Fibroblast of peridontal ligament (primary cell): ENCODE results near the gene CDC25B.
"Not testable (repeated sequence)": the region's sequence is repeated elsewhere in the genome, so short reads cannot be mapped to it uniquely, and the experiment has no call there.

Experiments used
- DNase-seq: peaks from one replicate; pipeline ENCODE4 v3.0.0-alpha.2; 2010; ENCODE audit errors: extremely low read depth

Gene CDC25B

DNA sequence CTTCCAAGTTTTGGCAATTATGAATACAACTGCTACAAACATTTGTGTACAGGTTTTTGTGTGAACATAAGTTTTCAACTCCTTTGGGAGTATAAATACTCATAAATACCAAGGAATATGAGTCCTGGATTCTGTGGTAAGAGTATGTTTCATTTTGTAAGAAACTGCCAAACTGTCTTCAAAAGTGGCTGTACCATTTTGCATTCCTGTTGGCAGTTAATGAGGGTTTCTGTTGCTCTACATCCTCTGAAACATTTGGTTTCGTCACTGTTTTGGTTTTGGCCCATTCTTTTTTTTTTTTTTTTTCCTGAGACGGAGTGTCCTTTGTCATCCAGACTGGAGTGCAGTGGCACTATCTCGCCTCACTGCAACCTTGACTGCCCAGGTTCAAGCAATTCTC is 32.7 kb downstream of the CDC25B start:
- DNase-seq = no peak

DNA sequence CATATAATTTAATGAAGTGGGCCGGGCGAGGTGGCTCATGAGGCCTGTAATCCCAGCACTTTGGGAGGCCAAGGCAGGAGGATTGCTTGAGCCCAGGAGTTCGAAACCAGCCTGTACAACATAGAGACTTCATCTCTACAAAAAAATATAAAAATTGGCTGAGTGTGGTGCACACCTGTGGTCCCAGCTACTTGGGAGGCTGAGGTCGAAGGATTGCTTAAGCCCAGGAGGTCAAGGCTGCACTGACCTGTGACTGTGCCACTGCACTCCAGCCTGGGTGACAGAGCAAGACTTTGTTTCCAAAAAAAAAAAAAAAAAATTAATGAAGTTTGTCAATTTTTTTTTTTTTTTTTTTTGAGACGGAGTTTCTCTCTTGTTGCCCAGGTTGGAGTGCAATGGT is 33.8 kb downstream of the CDC25B start:
- DNase-seq = not testable (repeated sequence)

- DNase-seq = no peak
Observed at GRCh38 chr20:3836132-3836531, 40.0 kb downstream of the CDC25B start.

GRCh38 chr20:3839328-3839727 is 43.2 kb downstream of the CDC25B start:
- DNase-seq = no peak

- DNase-seq = not testable (repeated sequence)
Observed at GRCh38 chr20:3840201-3840600, 44.1 kb downstream of the CDC25B start.

DNA sequence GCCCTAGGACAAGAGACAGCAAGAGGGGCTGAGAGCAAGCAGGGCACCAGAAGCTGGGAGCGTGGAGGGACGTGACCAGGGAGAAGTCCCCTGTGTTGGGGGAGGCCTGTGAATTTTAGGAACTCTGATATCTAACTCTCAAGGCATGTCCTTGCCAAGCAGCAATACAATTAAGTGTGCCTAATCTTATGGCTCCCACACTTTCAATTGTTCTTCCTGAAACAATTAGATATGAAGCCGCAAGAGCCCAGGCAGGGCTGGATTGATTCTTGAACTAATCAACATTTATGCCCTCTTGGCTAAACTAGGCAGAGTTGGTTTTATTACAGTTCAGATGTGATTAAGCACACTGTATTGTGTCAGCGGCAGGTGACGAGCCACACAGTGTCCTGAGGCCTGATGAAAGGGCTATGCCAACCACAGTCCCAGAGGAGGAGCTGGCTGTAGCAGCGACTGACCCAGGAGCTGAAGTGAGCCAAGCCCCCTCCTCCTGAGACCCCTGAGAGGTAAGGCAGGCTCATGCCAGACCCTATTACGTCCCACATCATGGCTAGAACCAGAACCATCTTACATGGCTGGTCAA is 46.3 kb downstream of the CDC25B start:
- no peak for DNase-seq

- DNase-seq = peak; percentile 60
Observed at GRCh38 chr20:3843490-3843889, 47.4 kb downstream of the CDC25B start.

DNA sequence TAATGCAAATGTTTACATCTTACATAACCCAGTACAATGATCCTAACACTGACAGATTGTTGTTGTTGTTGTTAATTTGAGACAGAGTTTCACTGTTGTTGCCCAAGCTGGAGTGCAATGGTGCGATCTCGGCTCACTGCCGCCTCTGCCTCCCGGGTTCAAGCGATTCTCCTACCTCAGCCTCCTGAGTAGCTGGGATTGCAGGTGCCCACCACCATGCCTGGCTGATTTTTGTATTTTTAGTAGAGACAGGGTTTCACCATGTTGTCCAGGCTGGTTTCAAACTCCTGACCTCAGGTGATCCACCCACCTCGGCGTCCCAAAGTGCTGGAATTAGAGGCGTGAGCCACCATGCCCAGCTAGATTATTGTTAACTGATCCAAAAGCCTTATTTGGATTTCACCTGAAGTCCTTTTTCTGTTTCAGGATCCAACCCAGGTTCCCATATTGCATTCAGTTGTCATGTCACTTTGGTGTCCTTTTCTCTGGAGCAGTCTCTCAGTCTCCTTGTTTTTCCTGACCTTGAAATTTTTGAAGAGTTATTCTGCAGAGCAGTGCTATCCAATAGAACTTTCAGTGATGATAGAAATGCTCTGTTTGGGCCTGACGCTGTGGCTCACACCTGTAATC is 48.0 kb downstream of the CDC25B start:
- DNase-seq = not testable (repeated sequence)

DNA sequence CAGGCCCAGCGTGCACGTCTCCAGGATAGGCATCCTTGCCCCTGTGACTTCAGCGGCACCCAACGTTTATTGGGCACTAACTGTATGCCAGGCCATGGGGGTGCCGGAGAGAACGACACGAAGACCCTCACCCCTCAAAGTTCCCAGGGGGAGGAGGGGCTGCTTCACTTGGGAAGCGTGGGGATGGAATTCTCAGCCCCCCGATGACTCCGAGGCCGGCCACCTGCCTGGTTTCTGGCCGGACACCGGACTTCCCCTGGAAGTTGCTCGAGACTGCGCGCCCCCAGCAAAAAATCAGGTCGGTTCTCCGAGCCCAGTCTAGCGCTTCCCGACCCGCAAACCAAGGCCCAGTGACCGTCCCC is 50.2 kb downstream of the CDC25B start:
- DNase-seq = no peak

DNA sequence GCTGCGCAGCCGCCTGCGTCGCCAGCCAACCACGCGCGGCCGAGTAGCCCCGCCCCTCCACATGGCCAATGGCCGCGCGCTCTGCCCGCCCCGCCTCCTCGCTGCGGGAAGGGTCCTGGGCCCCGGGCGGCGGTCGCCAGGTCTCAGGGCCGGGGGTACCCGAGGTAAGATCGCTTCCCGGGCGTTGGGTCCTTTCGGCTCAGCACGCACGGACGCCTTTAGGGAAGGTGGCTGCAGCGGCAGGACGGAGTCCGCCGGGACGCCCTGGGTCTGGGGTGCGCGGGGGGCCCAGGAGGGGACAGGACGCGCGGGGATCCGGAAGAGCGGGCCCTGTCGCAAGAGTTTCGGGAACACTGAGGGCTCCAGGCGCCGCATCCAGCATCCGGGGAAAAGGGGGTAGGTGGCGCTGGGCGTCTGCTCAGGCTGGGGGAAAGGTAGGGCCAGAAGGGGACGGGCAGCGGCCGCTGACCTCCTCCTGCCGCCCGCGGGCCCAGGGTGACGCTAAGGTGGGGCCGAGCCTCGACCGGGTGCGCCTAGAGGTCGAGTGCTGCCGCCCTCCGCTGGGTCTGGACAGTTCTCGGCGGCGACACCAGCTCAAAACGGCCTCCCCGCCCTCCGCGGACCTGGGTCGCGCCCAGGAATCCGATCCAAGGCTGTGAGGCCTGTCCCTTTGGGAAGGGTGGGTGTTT is 50.8 kb downstream of the CDC25B start, which contains the start of gene MAVS:
TSS of gene MAVS (plus strand) at position 95 of the 689 bp plus-strand sequence. CDS start 7,791 bp downstream, outside the sequence.
- peak; percentile 64 for DNase-seq

DNA sequence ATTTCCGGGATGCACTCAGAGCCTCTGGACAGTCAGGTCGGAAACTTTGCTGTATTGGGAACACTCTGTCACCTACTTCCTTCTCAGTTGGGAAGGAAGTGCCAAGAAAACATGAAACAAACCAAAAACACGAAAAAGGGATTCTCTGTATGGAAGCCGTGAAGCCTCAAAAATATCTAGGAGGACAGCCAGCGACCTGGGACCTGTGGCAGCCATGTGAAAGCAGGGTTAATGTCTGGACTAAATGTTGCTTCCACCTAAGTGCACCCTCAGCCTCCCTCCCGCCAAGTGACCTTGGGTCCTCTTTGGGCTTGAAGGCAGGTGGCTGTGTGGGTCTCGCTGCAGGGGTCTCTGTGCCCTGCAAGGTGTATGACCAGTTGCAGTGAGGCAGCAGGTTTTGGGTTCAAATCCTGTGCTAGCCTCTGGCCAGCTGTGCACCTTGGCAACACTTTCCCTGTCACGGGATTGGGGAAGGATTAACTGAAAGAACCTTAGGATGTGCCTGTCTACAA is 51.4 kb downstream of the CDC25B start:
- peak; percentile 26 for DNase-seq

- DNase-seq = no peak
Observed at GRCh38 chr20:3848565-3848964, 52.5 kb downstream of the CDC25B start.

DNA sequence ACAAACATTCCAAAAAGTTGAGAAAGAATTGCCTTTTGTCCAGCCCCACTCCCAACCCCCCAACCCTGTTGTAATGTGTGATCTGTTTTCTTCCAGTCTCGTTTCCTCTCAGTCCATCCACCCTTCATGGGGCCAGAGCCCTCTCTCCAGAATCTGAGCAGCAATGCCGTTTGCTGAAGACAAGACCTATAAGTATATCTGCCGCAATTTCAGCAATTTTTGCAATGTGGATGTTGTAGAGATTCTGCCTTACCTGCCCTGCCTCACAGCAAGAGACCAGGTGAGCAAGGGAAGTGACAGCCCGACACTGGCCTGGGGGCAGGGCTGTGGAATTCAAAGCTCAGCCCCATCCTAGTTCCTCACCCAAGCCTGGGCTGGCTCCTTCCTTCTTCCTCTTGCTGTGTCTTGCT is 58.4 kb downstream of the CDC25B start:
- DNase-seq = no peak
